GM12878 (cell line): ENCODE results near the gene GARIN5B.

ENCODE experiments used
- CBFB ChIP-seq: IDR thresholded peaks from 2 replicates; pipeline ENCODE4 v1.6.1; 2016; ENCODE audit warnings: antibody characterized with exemption, low read depth
- CTCF ChIP-seq, 3 experiments: IDR thresholded peaks in 2 of 3; conservative IDR thresholded peaks in 1 of 3; 2 replicates each; pipeline ENCODE4 v1.5.1; 2011; ENCODE audit warnings: low read depth in 3 of 3, low read length in 3 of 3, mild to moderate bottlenecking in 3 of 3, control low read depth in 2 of 3, moderate library complexity in 2 of 3, inconsistent platforms in 1 of 3, mixed read lengths in 1 of 3; ENCODE audit not compliant: control insufficient read depth in 2 of 3, insufficient read depth in 1 of 3; ENCODE audit errors: extremely low read depth in 1 of 3
- E4F1 ChIP-seq: fragments of 450-650 bp; IDR thresholded peaks from 2 replicates; pipeline ENCODE4 v1.6.1; 2018; ENCODE audit warnings: borderline replicate concordance, mild to moderate bottlenecking; ENCODE audit not compliant: partially characterized antibody
- FOXM1 ChIP-seq: IDR thresholded peaks from 2 replicates; pipeline ENCODE4 v1.6.1; 2012; ENCODE audit warnings: low read depth, mild to moderate bottlenecking, inconsistent platforms, low read length, moderate library complexity
- LARP7 ChIP-seq: fragments of 450-650 bp; IDR thresholded peaks from 2 replicates; pipeline ENCODE4 v1.6.1; 2017; ENCODE audit warnings: mild to moderate bottlenecking
- NFYB ChIP-seq: IDR thresholded peaks from 2 replicates; pipeline ENCODE4 v1.6.1; 2011; ENCODE audit warnings: low read depth, mild to moderate bottlenecking, low read length, improper control_type of control experiment, moderate library complexity; ENCODE audit not compliant: insufficient read depth
- POLR2AphosphoS5 ChIP-seq: IDR thresholded peaks from 2 replicates; pipeline ENCODE4 v1.6.1; 2011; ENCODE audit warnings: mild to moderate bottlenecking, low read length, inconsistent platforms
- RELA ChIP-seq: fragments of 450-650 bp; IDR thresholded peaks from 2 replicates; pipeline ENCODE4 v1.8.0; 2014; ENCODE audit warnings: borderline replicate concordance; ENCODE audit not compliant: partially characterized antibody
- SMC3 ChIP-seq: IDR thresholded peaks from 2 replicates; pipeline ENCODE4 v1.6.1; 2011; ENCODE audit warnings: low read length, improper control_type of control experiment, borderline replicate concordance
- TF ChIP-seq, protein P1 (sequence below): IDR thresholded peaks from 2 replicates; pipeline ENCODE4 v1.6.1; 2011; ENCODE audit warnings: low read depth, low read length, improper control_type of control experiment, borderline replicate concordance
- TF ChIP-seq, protein P2 (sequence below): fragments of 150-350 bp; IDR thresholded peaks from 2 replicates; pipeline ENCODE4 v1.6.1; 2014; ENCODE audit warnings: mild to moderate bottlenecking, low read depth, low read length

- TF ChIP-seq, protein P1, sequence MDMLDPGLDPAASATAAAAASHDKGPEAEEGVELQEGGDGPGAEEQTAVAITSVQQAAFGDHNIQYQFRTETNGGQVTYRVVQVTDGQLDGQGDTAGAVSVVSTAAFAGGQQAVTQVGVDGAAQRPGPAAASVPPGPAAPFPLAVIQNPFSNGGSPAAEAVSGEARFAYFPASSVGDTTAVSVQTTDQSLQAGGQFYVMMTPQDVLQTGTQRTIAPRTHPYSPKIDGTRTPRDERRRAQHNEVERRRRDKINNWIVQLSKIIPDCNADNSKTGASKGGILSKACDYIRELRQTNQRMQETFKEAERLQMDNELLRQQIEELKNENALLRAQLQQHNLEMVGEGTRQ = no peak
- TF ChIP-seq CTCF (IDR thresholded peaks at IDR 0.05 in 2 of 3, conservative IDR thresholded peaks at IDR 0.05 in 1 of 3; ENCODE audit: control insufficient read depth in 2 of 3, extremely low read depth in 1 of 3, insufficient read depth in 1 of 3, low read depth in 3 of 3, low read length in 3 of 3) (no peak), LARP7 (no peak), FOXM1 (no peak), SMC3 (no peak), CBFB (no peak), NFYB (no peak), RELA (no peak), POLR2AphosphoS5 (no peak), E4F1 (no peak)
- TF ChIP-seq, protein P2, sequence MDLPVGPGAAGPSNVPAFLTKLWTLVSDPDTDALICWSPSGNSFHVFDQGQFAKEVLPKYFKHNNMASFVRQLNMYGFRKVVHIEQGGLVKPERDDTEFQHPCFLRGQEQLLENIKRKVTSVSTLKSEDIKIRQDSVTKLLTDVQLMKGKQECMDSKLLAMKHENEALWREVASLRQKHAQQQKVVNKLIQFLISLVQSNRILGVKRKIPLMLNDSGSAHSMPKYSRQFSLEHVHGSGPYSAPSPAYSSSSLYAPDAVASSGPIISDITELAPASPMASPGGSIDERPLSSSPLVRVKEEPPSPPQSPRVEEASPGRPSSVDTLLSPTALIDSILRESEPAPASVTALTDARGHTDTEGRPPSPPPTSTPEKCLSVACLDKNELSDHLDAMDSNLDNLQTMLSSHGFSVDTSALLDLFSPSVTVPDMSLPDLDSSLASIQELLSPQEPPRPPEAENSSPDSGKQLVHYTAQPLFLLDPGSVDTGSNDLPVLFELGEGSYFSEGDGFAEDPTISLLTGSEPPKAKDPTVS = no peak
These were observed 11.1 kb upstream of the GARIN5B start for GRCh38 chr19:55373993-55374757.
